GM23248 (cell line): ENCODE results near the gene C1QTNF9.

ENCODE experiments used
- EZH2 ChIP-seq: fragments of 200-600 bp; sonication (generic); IDR thresholded peaks from 2 replicates; pipeline ENCODE4 v1.6.1; 2018; ENCODE audit warnings: antibody characterized with exemption, mild to moderate bottlenecking; ENCODE audit not compliant: insufficient read depth, poor library complexity, severe bottlenecking
- EZH2phosphoT487 ChIP-seq: fragments of 200-600 bp; sonication (generic); IDR thresholded peaks from 2 replicates; pipeline ENCODE4 v1.6.1; 2018; ENCODE audit warnings: antibody characterized with exemption, moderate library complexity, mild to moderate bottlenecking, low read depth; ENCODE audit not compliant: insufficient read depth

DNA sequence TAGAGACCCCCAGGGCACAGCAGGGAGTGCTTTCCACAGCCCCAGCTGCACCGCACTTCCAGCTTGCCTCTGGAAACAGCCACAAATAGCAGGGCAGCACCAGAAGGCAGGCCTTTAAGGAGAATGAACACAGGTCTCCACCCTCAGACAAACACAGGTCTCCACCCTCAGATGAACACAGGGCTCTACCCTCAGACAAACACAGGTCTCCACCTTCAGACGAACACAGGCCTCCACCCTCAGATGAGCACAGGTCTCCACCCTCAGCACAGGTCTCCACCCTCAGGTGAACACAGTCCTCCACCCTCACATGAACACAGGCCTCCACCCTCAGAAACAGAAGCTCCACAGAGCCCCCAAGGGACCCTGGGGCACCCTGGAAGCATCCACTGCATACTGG is 51.7 kb downstream of the C1QTNF9 start:
- TF ChIP-seq EZH2 (no peak), EZH2phosphoT487 (no peak)
